Spleen (tissue), 11 donors: ENCODE data around the gene CPD. TPM values are rescaled to one million over a fixed set of nuclear protein-coding genes. Genes with fewer than 3 reads are reported as not detected.

Source experiments
- DNase-seq: peaks from one replicate; pipeline ENCODE4 v3.0.0-alpha.2; 2020
- H3K27ac ChIP-seq, 8 donors: fragments of 200-600 bp; sonication (generic) in 7 of 8; 1 replicate in 4 of 8; 2 replicates in 4 of 8; pipeline versions ENCODE4 v1.5.0 to v1.8.0; 2016 to 2021; ENCODE audit warnings: inconsistent platforms in 4 of 8, mild to moderate bottlenecking in 4 of 8, moderate library complexity in 1 of 8
- H3K27me3 ChIP-seq, 7 donors: fragments of 200-600 bp; sonication (generic) in 6 of 7; replicated peaks in 1 of 7; 1 replicate in 4 of 7; 2 replicates in 3 of 7; pipeline versions ENCODE4 v1.5.0 to v1.8.0; 2016 to 2021; ENCODE audit warnings: inconsistent platforms in 3 of 7, mild to moderate bottlenecking in 1 of 7
- H3K36me3 ChIP-seq, 6 donors: fragments of 200-600 bp; sonication (generic) in 5 of 6; 1 replicate in 4 of 6; 2 replicates in 2 of 6; pipeline versions ENCODE4 v1.5.0 to v1.8.0; 2016 to 2021; ENCODE audit warnings: inconsistent platforms in 2 of 6
- H3K4me1 ChIP-seq, 6 donors: fragments of 200-600 bp; sonication (generic) in 5 of 6; 1 replicate in 3 of 6; 2 replicates in 3 of 6; pipeline versions ENCODE4 v1.5.0 to v1.8.0; 2016 to 2021; ENCODE audit warnings: inconsistent platforms in 3 of 6
- H3K4me3 ChIP-seq, 8 donors: fragments of 200-600 bp; sonication (generic) in 7 of 8; 1 replicate in 4 of 8; 2 replicates in 4 of 8; pipeline versions ENCODE4 v1.5.0 to v1.8.0; 2016 to 2021; ENCODE audit warnings: inconsistent platforms in 4 of 8, mild to moderate bottlenecking in 4 of 8, moderate library complexity in 2 of 8
- H3K9me3 ChIP-seq, 8 donors: fragments of 200-600 bp; sonication (generic) in 7 of 8; 1 replicate in 4 of 8; 2 replicates in 4 of 8; pipeline versions ENCODE4 v1.5.0 to v1.8.0; 2016 to 2021; ENCODE audit warnings: inconsistent platforms in 4 of 8
- POLR2A ChIP-seq, 3 donors: fragments of 450-650 bp; IDR thresholded peaks; one replicate each; pipeline ENCODE4 v1.5.1; 2017; ENCODE audit warnings: antibody characterized with exemption in 3 of 3, mild to moderate bottlenecking in 1 of 3
- POLR2AphosphoS5 ChIP-seq, 3 donors: sonication (generic); formaldehyde crosslinking; IDR thresholded peaks; one replicate each; pipeline ENCODE4 v1.5.1; 2017; ENCODE audit warnings: antibody characterized with exemption in 3 of 3
- WGBS, 5 donors: extraction: QIAGEN DNeasy Blood & Tissue Kit in 3 of 5; methylation state at CpG; one replicate each; pipeline versions ENCODE4 v1.1.5 to v1.1.7; 2013 to 2018; 5-methylcytosine and 5-hydroxymethylcytosine counted together
- intact Hi-C: fragments of 100-400 bp; cut with DNase I; formaldehyde crosslinking; loops from one replicate; pipeline ENCODE4 v1.15.0; 2023; ENCODE audit warnings: low total_unique reads
- polyA plus RNA-seq, 3 donors: library from polyadenylated mRNA; stranded (reverse); fragments of 200-250 nt; gene quantifications; one replicate each; pipeline ENCODE4 v1.2.1, GENCODE V29; 2013
- total RNA-seq, 7 donors: library from RNA; depleted of rRNA in 3 of 7; stranded (reverse); fragments of >200 nt in 3 of 7; fragmentation: NEBNext Ultra II Directional in 4 of 7; extraction: Animal tissue kit (Norgen Biotek cat#: 25700) in 4 of 7; gene quantifications; one replicate each; pipeline versions ENCODE4 v1.1.0 to v1.2.1, GENCODE V29; 2016 to 2021
- TF ChIP-seq, protein P1 (sequence below), 11 experiments: fragments of 200-600 bp in 7 of 11; fragments of 450-650 bp in 4 of 11; sonication (generic) in 4 of 11; IDR thresholded peaks in 8 of 11; conservative IDR thresholded peaks in 3 of 11; 1 replicate in 7 of 11; 2 replicates in 4 of 11; pipeline versions ENCODE4 v1.4.0 to v1.8.0; 2016 to 2021; ENCODE audit warnings: antibody characterized with exemption in 11 of 11, inconsistent platforms in 4 of 11, mild to moderate bottlenecking in 1 of 11
- donor health status: healthy with polysubstance abuse.
- donor health status: DM: no; HTN: no; CAD: no; lungs with moderate emphysema.
- donor health status: DM: no; HTN: no; CAD: no.
- donor health status: Bipolar disorder and iron deficiency.
- donor health status: healthy.
- donor health status: DM: no; HTN: no; CAD: no.
- donor health status: DM: yes; HTN: yes; CAD: no.

Gene CPD
- total and polyA plus RNA-seq, 10 donors = 1.6 to 83.8 (median 39.6) TPM

DNA sequence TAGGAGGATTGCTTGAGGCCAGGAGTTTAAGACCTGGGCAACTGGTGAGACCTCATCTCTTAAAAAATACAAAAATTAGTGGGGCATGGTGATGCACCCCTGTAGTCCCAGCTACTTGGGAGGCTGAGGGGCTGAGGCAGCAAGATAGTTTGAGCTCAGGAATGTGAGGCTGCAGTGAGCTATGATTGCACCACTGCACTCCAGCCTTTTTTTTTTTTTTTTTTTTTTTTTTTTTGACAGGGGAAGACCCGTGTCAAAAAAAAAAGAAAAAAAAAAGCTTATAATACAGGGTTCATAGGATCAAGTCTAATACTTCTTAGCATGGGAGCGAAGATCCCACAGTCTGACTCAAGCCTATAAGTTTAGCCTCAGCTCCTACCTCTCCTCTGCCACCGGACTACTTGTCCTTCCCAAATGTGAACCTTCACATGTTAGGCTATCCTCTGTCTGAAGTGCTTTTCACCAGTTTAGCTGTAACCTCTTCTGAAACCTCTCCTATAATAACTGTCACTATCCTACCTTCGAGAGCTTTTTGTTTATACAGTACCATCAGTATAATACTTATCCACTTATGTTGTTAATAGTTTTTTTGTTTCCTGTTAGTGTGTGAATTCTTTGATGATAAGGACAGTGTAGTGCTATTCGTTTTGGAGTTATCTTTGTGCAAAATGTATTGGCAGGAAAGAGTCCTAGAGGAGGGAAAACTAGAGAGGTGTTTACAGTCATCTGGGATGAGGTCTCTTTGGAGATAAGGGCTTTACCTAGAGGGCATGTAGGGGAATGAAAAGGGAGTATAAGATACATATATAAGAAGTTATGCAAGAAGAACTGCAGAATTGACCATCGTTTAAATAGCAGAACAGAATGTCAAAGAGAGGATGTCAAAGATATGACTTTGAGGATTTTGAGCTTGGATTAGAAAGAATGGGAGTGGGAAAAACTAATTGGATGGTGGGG, 15.5 kb downstream of the CPD start:
- no peak for DNase-seq
- H3K4me3 ChIP-seq = no peak overlapping the region
- intact Hi-C loops = no loop called here
- no peaks in the 10 kb centered on the region for H3K9me3 ChIP-seq
- 75 to 87% (median 78%) methylated on average over 5 to 6 of the region's 6 CpGs for WGBS, 5 donors
- peaks cover 0 to 22% (median 0%) of the 10 kb centered on the region in 6 donors for H3K4me1 ChIP-seq
- peaks cover 0 to 27% (median 3%) of the 10 kb centered on the region in 6 donors for H3K36me3 ChIP-seq
- H3K27ac ChIP-seq = no peak overlapping the region
- TF ChIP-seq POLR2AphosphoS5 (IDR thresholded peaks at IDR 0.05) = no peak
- TF ChIP-seq, protein P1, sequence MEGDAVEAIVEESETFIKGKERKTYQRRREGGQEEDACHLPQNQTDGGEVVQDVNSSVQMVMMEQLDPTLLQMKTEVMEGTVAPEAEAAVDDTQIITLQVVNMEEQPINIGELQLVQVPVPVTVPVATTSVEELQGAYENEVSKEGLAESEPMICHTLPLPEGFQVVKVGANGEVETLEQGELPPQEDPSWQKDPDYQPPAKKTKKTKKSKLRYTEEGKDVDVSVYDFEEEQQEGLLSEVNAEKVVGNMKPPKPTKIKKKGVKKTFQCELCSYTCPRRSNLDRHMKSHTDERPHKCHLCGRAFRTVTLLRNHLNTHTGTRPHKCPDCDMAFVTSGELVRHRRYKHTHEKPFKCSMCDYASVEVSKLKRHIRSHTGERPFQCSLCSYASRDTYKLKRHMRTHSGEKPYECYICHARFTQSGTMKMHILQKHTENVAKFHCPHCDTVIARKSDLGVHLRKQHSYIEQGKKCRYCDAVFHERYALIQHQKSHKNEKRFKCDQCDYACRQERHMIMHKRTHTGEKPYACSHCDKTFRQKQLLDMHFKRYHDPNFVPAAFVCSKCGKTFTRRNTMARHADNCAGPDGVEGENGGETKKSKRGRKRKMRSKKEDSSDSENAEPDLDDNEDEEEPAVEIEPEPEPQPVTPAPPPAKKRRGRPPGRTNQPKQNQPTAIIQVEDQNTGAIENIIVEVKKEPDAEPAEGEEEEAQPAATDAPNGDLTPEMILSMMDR (IDR thresholded peaks at IDR 0.05 in 8 of 11, conservative IDR thresholded peaks at IDR 0.05 in 3 of 11) = no peak
- no peak for TF ChIP-seq POLR2A (IDR thresholded peaks at IDR 0.05)
- H3K27me3 ChIP-seq = no peaks in the 10 kb centered on the region

GRCh38 chr17:30395398-30396022, 16.8 kb downstream of the CPD start:
- H3K27ac ChIP-seq = no peak overlapping the region
- no peak overlapping the region for H3K4me3 ChIP-seq
- intact Hi-C loops = no loop called here
- peaks cover 0 to 10% (median 0%) of the 10 kb centered on the region in 6 donors for H3K4me1 ChIP-seq
- H3K27me3 ChIP-seq = no peaks in the 10 kb centered on the region
- DNase-seq = no peak
- no peaks in the 10 kb centered on the region for H3K9me3 ChIP-seq
- WGBS, 5 donors = 87 to 92% (median 90%) methylated on average over 2 of the region's 2 CpGs
- peaks cover 0 to 21% (median 3%) of the 10 kb centered on the region in 6 donors for H3K36me3 ChIP-seq
- TF ChIP-seq, protein P1 (IDR thresholded peaks at IDR 0.05 in 8 of 11, conservative IDR thresholded peaks at IDR 0.05 in 3 of 11) = no peak
- no peak for TF ChIP-seq POLR2AphosphoS5 (IDR thresholded peaks at IDR 0.05)
- TF ChIP-seq POLR2A (IDR thresholded peaks at IDR 0.05) = no peak

GRCh38 chr17:30396129-30396528, 17.4 kb downstream of the CPD start:
- Histone ChIP-seq H3K9me3 (no peaks in the 10 kb centered on the region), H3K27me3 (no peaks in the 10 kb centered on the region)
- DNase-seq = no peak

More at GRCh38 chr17:30396129-30396528, 17.4 kb downstream of the CPD start:
- 91 to 98% (median 96%) methylated on average over 1 of the region's 1 CpG for WGBS, 5 donors
- TF ChIP-seq, protein P1 (IDR thresholded peaks at IDR 0.05 in 8 of 11, conservative IDR thresholded peaks at IDR 0.05 in 3 of 11) = no peak
- TF ChIP-seq POLR2AphosphoS5 (IDR thresholded peaks at IDR 0.05) (no peak), POLR2A (IDR thresholded peaks at IDR 0.05) (no peak)
- intact Hi-C loops = no loop called here
- H3K4me1 ChIP-seq = peaks cover 0 to 6% (median 0%) of the 10 kb centered on the region in 6 donors
- H3K4me3 ChIP-seq = no peak overlapping the region
- peaks cover 0 to 15% (median 3%) of the 10 kb centered on the region in 6 donors for H3K36me3 ChIP-seq
- no peak overlapping the region for H3K27ac ChIP-seq
